HEK293 (cell line): ENCODE data around the gene FSHR.

ENCODE experiments used
- CTCF ChIA-PET: fragments of 350-600 bp; formaldehyde crosslinking; extraction: SDS; loops from one replicate; lab custom pipeline; 2021; ENCODE audit warnings: antibody characterized with exemption; lab: Yijun Ruan, JAX
- POLR2A ChIA-PET: fragments of 300-600 bp; formaldehyde crosslinking; extraction: SDS; loops from one replicate; lab custom pipeline; 2020; ENCODE audit warnings: antibody characterized with exemption, inconsistent platforms; lab: Yijun Ruan, JAX
- H3K27ac ChIP-seq: fragments of 200-500 bp; sonication (Bioruptor generic); 2 replicates; pipeline ENCODE4 v1.5.1; 2014; ENCODE audit warnings: low read depth, low read length, control low read depth, inconsistent platforms; ENCODE audit errors: extremely low read depth
- H3K36me3 ChIP-seq, 2 experiments: fragments of 200-500 bp in 1 of 2; sonication (Bioruptor generic) in 1 of 2; 1 replicate in 1 of 2; 2 replicates in 1 of 2; pipeline ENCODE4 v1.5.1; 2014 to 2017; ENCODE audit warnings: inconsistent platforms in 2 of 2, low read length in 2 of 2; ENCODE audit not compliant: control insufficient read depth in 2 of 2, insufficient read depth in 1 of 2
- H3K4me1 ChIP-seq: fragments of 200-500 bp; sonication (Bioruptor generic); 2 replicates; pipeline ENCODE4 v1.5.1; 2014; ENCODE audit warnings: mild to moderate bottlenecking, low read length, inconsistent platforms; ENCODE audit not compliant: control insufficient read depth, insufficient read depth
- H3K4me3 ChIP-seq: 2 replicates; pipeline ENCODE4 v1.5.1; 2011; ENCODE audit warnings: low read depth, mild to moderate bottlenecking, control low read depth, low read length, moderate library complexity
- H3K9me3 ChIP-seq: fragments of 200-500 bp; sonication (Bioruptor generic); 2 replicates; pipeline ENCODE4 v1.5.1; 2014; ENCODE audit warnings: low read depth, low read length, inconsistent platforms; ENCODE audit not compliant: control insufficient read depth, insufficient read depth
- GFI1B ChIP-seq: fragments of 450-650 bp; formaldehyde crosslinking; IDR thresholded peaks from 2 replicates; pipeline ENCODE4 v1.5.1; 2016; ENCODE audit warnings: missing biosample characterization, missing genetic modification characterization
- MYNN ChIP-seq: fragments of 450-650 bp; formaldehyde crosslinking; IDR thresholded peaks from 2 replicates; pipeline ENCODE4 v1.5.1; 2016; ENCODE audit warnings: missing biosample characterization, missing genetic modification characterization, borderline replicate concordance
- PRDM6 ChIP-seq: fragments of 450-650 bp; formaldehyde crosslinking; IDR thresholded peaks from 2 replicates; pipeline ENCODE4 v1.5.1; 2017; ENCODE audit warnings: missing biosample characterization, missing genetic modification characterization
- REPIN1 ChIP-seq: fragments of 450-650 bp; formaldehyde crosslinking; IDR thresholded peaks from 2 replicates; pipeline ENCODE4 v1.5.1; 2017; ENCODE audit warnings: missing biosample characterization, missing genetic modification characterization, low read depth
- SCRT1 ChIP-seq: fragments of 450-650 bp; formaldehyde crosslinking; IDR thresholded peaks from 2 replicates; pipeline ENCODE4 v1.5.1; 2016; ENCODE audit warnings: missing biosample characterization, missing genetic modification characterization, borderline replicate concordance
- YY1 ChIP-seq: fragments of 450-650 bp; formaldehyde crosslinking; IDR thresholded peaks from 2 replicates; pipeline ENCODE4 v1.5.1; 2018; ENCODE audit warnings: missing biosample characterization, missing genetic modification characterization
- ZBTB6 ChIP-seq: fragments of 450-650 bp; formaldehyde crosslinking; IDR thresholded peaks from 2 replicates; pipeline ENCODE4 v1.5.1; 2017; ENCODE audit warnings: missing biosample characterization, missing genetic modification characterization
- ZNF121 ChIP-seq: fragments of 450-650 bp; formaldehyde crosslinking; IDR thresholded peaks from 2 replicates; pipeline ENCODE4 v1.5.1; 2016; ENCODE audit warnings: missing biosample characterization, missing genetic modification characterization
- ZNF133 ChIP-seq: fragments of 450-650 bp; formaldehyde crosslinking; IDR thresholded peaks from 2 replicates; pipeline ENCODE4 v1.5.1; 2016; ENCODE audit warnings: missing biosample characterization, missing genetic modification characterization
- ZNF148 ChIP-seq: fragments of 450-650 bp; formaldehyde crosslinking; IDR thresholded peaks from 2 replicates; pipeline ENCODE4 v1.5.0; 2017; ENCODE audit warnings: missing biosample characterization, missing genetic modification characterization, borderline replicate concordance
- ZNF155 ChIP-seq: fragments of 450-650 bp; formaldehyde crosslinking; IDR thresholded peaks from 2 replicates; pipeline ENCODE4 v1.5.1; 2016; ENCODE audit warnings: missing biosample characterization, missing genetic modification characterization
- ZNF18 ChIP-seq: fragments of 450-650 bp; formaldehyde crosslinking; IDR thresholded peaks from 2 replicates; pipeline ENCODE4 v1.5.1; 2016; ENCODE audit warnings: missing biosample characterization, missing genetic modification characterization
- ZNF24 ChIP-seq: fragments of 450-650 bp; formaldehyde crosslinking; IDR thresholded peaks from 2 replicates; pipeline ENCODE4 v1.5.1; 2016; ENCODE audit warnings: missing biosample characterization, missing genetic modification characterization
- ZNF274 ChIP-seq, 2 experiments: fragments of 200-500 bp in 1 of 2; fragments of 450-650 bp in 1 of 2; sonication (Bioruptor generic) in 1 of 2; formaldehyde crosslinking in 1 of 2; IDR thresholded peaks; 2 replicates each; pipeline versions ENCODE4 v1.5.1 to v1.6.1; 2014 to 2016; ENCODE audit warnings: borderline replicate concordance in 1 of 2, inconsistent platforms in 1 of 2, low read length in 1 of 2, missing biosample characterization in 1 of 2, missing genetic modification characterization in 1 of 2
- ZNF311 ChIP-seq: fragments of 450-650 bp; formaldehyde crosslinking; IDR thresholded peaks from 2 replicates; pipeline ENCODE4 v1.5.1; 2017; ENCODE audit warnings: missing biosample characterization, missing genetic modification characterization, borderline replicate concordance
- ZNF426 ChIP-seq: fragments of 450-650 bp; formaldehyde crosslinking; IDR thresholded peaks from 2 replicates; pipeline ENCODE4 v1.5.1; 2017; ENCODE audit warnings: missing biosample characterization, missing genetic modification characterization, mild to moderate bottlenecking, inconsistent platforms, moderate library complexity
- ZNF521 ChIP-seq: fragments of 450-650 bp; formaldehyde crosslinking; IDR thresholded peaks from 2 replicates; pipeline ENCODE4 v1.5.1; 2017; ENCODE audit warnings: missing biosample characterization, mild to moderate bottlenecking, missing genetic modification characterization
- ZNF548 ChIP-seq: fragments of 450-650 bp; formaldehyde crosslinking; IDR thresholded peaks from 2 replicates; pipeline ENCODE4 v1.5.1; 2016; ENCODE audit warnings: missing biosample characterization, missing genetic modification characterization
- ZNF555 ChIP-seq: fragments of 450-650 bp; formaldehyde crosslinking; conservative IDR thresholded peaks from 2 replicates; pipeline ENCODE4 v1.5.1; 2017; ENCODE audit warnings: missing biosample characterization, mild to moderate bottlenecking, missing genetic modification characterization, inconsistent platforms
- ZNF626 ChIP-seq: fragments of 450-650 bp; sonication (Bioruptor Pico); formaldehyde crosslinking; IDR thresholded peaks from 2 replicates; pipeline ENCODE4 v1.5.1; 2018; ENCODE audit warnings: missing biosample characterization, missing genetic modification characterization, inconsistent platforms
- ZNF677 ChIP-seq: fragments of 450-650 bp; IDR thresholded peaks from 2 replicates; pipeline ENCODE4 v1.5.0; 2018; ENCODE audit warnings: missing biosample characterization, mild to moderate bottlenecking, missing genetic modification characterization, moderate library complexity
- ZNF701 ChIP-seq: fragments of 450-650 bp; formaldehyde crosslinking; IDR thresholded peaks from 2 replicates; pipeline ENCODE4 v1.5.1; 2016; ENCODE audit warnings: missing biosample characterization, missing genetic modification characterization
- ZNF768 ChIP-seq: fragments of 450-650 bp; formaldehyde crosslinking; IDR thresholded peaks from 2 replicates; pipeline ENCODE4 v1.5.1; 2018; ENCODE audit warnings: missing biosample characterization, mild to moderate bottlenecking, missing genetic modification characterization
- ZNF776 ChIP-seq: fragments of 450-650 bp; formaldehyde crosslinking; IDR thresholded peaks from 2 replicates; pipeline ENCODE4 v1.5.0; 2017; ENCODE audit warnings: missing biosample characterization, missing genetic modification characterization, borderline replicate concordance

Gene FSHR

GRCh38 chr2:48993576-48993975 lies 160.7 kb downstream of the FSHR start (continued):
- TF ChIP-seq ZNF677 (tag by site-specific recombination), result no peak
- no peak for TF ChIP-seq GFI1B (tag by site-specific recombination)
- no peak for TF ChIP-seq ZNF548
- TF ChIP-seq ZNF521 (tag by site-specific recombination), result no peak
- no peak for TF ChIP-seq ZNF274 (IDR thresholded peaks at IDR 0.05; ENCODE audit: low read length)
- TF ChIP-seq ZNF274 (tag by site-specific recombination; IDR thresholded peaks at IDR 0.05; ENCODE audit: borderline replicate concordance), result no peak
- TF ChIP-seq ZNF311, result no peak

- CTCF ChIA-PET, result no interaction called here
- TF ChIP-seq ZNF18 (no peak), ZNF768 (tag by site-specific recombination) (no peak), MYNN (tag by site-specific recombination) (no peak), SCRT1 (tag by site-specific recombination) (no peak), ZNF133 (tag by site-specific recombination) (no peak), ZNF701 (tag by site-specific recombination) (no peak), GFI1B (tag by site-specific recombination) (no peak), ZNF626 (tag by site-specific recombination) (no peak), ZNF155 (tag by site-specific recombination) (no peak), ZBTB6 (tag by site-specific recombination) (no peak), ZNF555 (tag by site-specific recombination) (no peak)
- TF ChIP-seq, all 188 proteins: peak for 0
- H3K4me1 ChIP-seq, result no peaks in the 10 kb centered on the region
- no peak overlapping the region for H3K4me3 ChIP-seq
- H3K9me3 ChIP-seq, result no peaks in the 10 kb centered on the region
- POLR2A ChIA-PET, result no interaction called here
- no peak overlapping the region for H3K27ac ChIP-seq
- no peaks in the 10 kb centered on the region for H3K36me3 ChIP-seq
Measured at GRCh38 chr2:48991415-48992131, 162.7 kb downstream of the FSHR start.

- TF ChIP-seq YY1 (tag by site-specific recombination) (no peak), REPIN1 (tag by site-specific recombination) (no peak), ZNF148 (tag by site-specific recombination) (no peak), ZNF121 (no peak), ZNF776 (tag by site-specific recombination) (no peak), ZNF426 (tag by site-specific recombination) (no peak), PRDM6 (tag by site-specific recombination) (no peak), ZNF24 (no peak)
- TF ChIP-seq, all 188 proteins: peak for 0
- ChIA-PET POLR2A (no interaction called here), CTCF (interaction anchor here (1.1 kb wide), 1 partner anchor 9 kb away, joined by 4 read pairs; no protein-coding TSS in a partner anchor)
- Histone ChIP-seq H3K4me1 (no peaks in the 10 kb centered on the region), H3K27ac (no peak overlapping the region), H3K4me3 (no peak overlapping the region), H3K36me3 (no peaks in the 10 kb centered on the region), H3K9me3 (no peaks in the 10 kb centered on the region)
Measured at GRCh38 chr2:48984922-48985321, 169.4 kb downstream of the FSHR start.
